ENCODE results near the gene ARL13A. TPM values are rescaled to one million over a fixed set of nuclear protein-coding genes. Genes with fewer than 3 reads are reported as not detected.
"Not testable (repeated sequence)": the region's sequence is repeated elsewhere in the genome, so short reads cannot be mapped to it uniquely, and the experiment has no call there.

ARL13A gene
- total RNA-seq, 1 experiment from 2014 or later: not detected

GRCh38 chrX:100990139-100990538 is 20.6 kb downstream of the ARL13A start:
- DNase-seq (ENCODE audit: low spot score): no peak

GRCh38 chrX:100994352-100995281 is 25.1 kb downstream of the ARL13A start:
- DNase-seq (ENCODE audit: low spot score): peak; percentile 66

DNA sequence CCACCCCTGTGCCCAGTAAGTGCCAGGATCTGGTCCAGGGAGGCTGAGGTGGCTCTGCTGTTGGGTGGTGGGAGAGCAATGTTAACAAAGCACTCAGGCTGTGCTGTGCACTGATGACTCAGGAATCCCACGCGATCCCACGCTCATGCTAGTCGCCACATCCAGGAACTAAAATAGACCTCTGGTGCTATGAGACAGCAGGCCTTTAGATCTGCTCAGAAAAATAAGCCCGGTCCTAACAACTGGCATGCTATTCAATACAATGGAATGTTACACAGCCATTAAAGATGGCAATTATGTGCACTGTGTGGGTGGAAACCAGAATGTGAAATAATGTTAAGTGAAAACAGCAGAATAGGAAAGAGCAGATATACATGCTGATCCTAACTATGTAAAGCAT is 26.0 kb downstream of the ARL13A start:
- DNase-seq (ENCODE audit: low spot score): no peak

- no peak for DNase-seq (ENCODE audit: low spot score)
Measured at GRCh38 chrX:100999451-100999850, 29.9 kb downstream of the ARL13A start.

- no peak for DNase-seq (ENCODE audit: low spot score)
Measured at GRCh38 chrX:101009090-101009489, 39.6 kb downstream of the ARL13A start.

- DNase-seq (ENCODE audit: low spot score): not testable (repeated sequence)
Measured at GRCh38 chrX:101012031-101012430, 42.5 kb downstream of the ARL13A start.

DNA sequence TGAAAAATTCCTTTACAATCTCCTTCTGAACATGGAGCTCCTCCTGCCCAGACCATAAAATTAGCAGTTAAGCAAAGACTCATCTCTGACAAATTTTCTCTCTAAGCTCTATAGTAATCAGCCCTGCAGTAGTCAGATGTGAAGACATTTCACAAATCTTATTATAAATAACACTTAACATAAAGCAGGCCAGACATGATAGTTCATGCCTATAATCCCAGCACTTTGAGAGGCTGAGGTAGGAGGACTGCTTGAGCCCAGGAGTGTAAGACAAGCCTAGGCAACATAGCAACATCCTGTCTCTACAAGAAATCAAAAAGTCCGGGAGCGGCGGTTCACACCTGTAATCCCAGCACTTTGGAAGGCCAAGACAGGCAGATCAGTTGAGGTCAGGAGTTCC is 52.5 kb downstream of the ARL13A start:
- DNase-seq (ENCODE audit: low spot score): no peak

DNA sequence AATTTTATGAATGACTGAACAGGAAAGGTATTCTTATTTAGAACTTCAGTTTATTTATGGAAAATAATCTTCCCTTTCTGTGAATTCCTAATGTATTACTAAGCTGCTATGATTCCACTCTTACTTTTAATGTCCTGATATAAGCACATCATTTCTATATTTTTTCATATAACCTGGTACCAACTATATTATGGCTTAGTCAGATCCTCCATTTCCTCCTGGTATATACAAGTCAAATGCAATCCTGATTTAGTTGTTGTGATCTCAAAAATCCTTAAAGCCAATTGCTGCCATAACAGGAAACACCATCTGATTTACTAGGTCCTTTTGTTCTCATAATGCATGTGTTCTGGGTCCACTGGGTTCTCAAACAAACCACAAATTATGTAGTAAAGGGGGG is 55.6 kb downstream of the ARL13A start:
- DNase-seq (ENCODE audit: low spot score): no peak

GRCh38 chrX:101028562-101028961 is 59.1 kb downstream of the ARL13A start:
- DNase-seq (ENCODE audit: low spot score): no peak

DNA sequence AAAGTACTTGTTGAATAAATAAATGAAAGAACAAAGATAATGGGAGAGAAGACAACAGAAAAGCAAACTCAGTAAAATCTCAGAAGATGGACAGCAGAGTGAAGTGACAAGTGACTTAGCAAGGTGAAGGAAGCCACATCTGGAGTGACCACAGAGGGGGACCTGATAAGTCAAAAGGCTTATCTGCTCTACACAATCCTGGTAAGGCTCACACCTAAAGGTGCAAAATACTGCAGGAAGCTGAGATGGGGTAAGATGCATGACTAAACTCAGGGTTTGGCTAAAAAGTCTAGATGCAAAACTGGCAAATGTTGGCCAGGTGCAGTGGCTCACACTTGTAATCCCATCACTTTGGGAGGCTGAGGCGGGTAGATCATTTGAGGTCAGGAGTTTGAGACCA is 60.2 kb downstream of the ARL13A start:
- no peak for DNase-seq (ENCODE audit: low spot score)

- no peak for DNase-seq (ENCODE audit: low spot score)
Measured at GRCh38 chrX:101037231-101037630, 67.7 kb downstream of the ARL13A start.

GRCh38 chrX:101040197-101040596 is 70.7 kb downstream of the ARL13A start:
- DNase-seq (ENCODE audit: low spot score): no peak

Other genes with a start within 250 kb of the ARL13A start
- 3.7 and 3.8 TPM in 2 replicates for gene SYTL4, start 237.6 kb upstream of the ARL13A start, total RNA-seq (2014; rRNA removed; shearing (Covaris generic))
- 63.9 and 70.6 TPM in 2 replicates for gene CSTF2, start 149.3 kb upstream of the ARL13A start, total RNA-seq (2014; rRNA removed; shearing (Covaris generic))
- gene NOX1, start 95.3 kb upstream of the ARL13A start, total RNA-seq (2014; rRNA removed; shearing (Covaris generic)): 14.6 and 17.7 TPM in 2 replicates
- 2.7 and 4.6 TPM in 2 replicates for gene XKRX, start 40.8 kb upstream of the ARL13A start, total RNA-seq (2014; rRNA removed; shearing (Covaris generic))
- 23.9 and 25.7 TPM in 2 replicates for gene TRMT2B, start 82.4 kb downstream of the ARL13A start, total RNA-seq (2014; rRNA removed; shearing (Covaris generic))
- not detected in 2 replicates for gene TMEM35A, start 109.2 kb downstream of the ARL13A start, total RNA-seq (2014; rRNA removed; shearing (Covaris generic))
- gene CENPI, start 128.5 kb downstream of the ARL13A start, total RNA-seq (2014; rRNA removed; shearing (Covaris generic)): 11.5 and 13.2 TPM in 2 replicates